GM18868 (cell line): ENCODE results near the gene PPP1R9A.
"Not testable (repeated sequence)": the region's sequence is repeated elsewhere in the genome, so short reads cannot be mapped to it uniquely, and the experiment has no call there.

Experiments
- ATAC-seq: cut with Tn5 transposase; IDR thresholded peaks from one replicate; pipeline ENCODE4 v1.9.1; 2021; ENCODE audit warnings: mild to moderate bottlenecking, moderate library complexity; ENCODE audit not compliant: unreplicated experiment

PPP1R9A gene

GRCh38 chr7:94972296-94972695 is 64.9 kb downstream of the PPP1R9A start:
- no peak for ATAC-seq

GRCh38 chr7:94973844-94974243 is 66.5 kb downstream of the PPP1R9A start:
- no peak for ATAC-seq

GRCh38 chr7:94974423-94974822 is 67.0 kb downstream of the PPP1R9A start:
- no peak for ATAC-seq

GRCh38 chr7:94975336-94975735 is 67.9 kb downstream of the PPP1R9A start:
- no peak for ATAC-seq

GRCh38 chr7:94980418-94981142 is 73.2 kb downstream of the PPP1R9A start:
- no peak for ATAC-seq

- ATAC-seq = no peak
Observed at GRCh38 chr7:94995921-94996320, 88.5 kb downstream of the PPP1R9A start.

GRCh38 chr7:94996369-94996768 is 89.0 kb downstream of the PPP1R9A start:
- no peak for ATAC-seq

GRCh38 chr7:94997547-94997946 is 90.2 kb downstream of the PPP1R9A start:
- no peak for ATAC-seq

GRCh38 chr7:94998266-94999068 is 91.1 kb downstream of the PPP1R9A start:
- no peak for ATAC-seq

GRCh38 chr7:94999069-94999351 is 91.6 kb downstream of the PPP1R9A start:
- no peak for ATAC-seq

GRCh38 chr7:94999601-95000000 is 92.2 kb downstream of the PPP1R9A start:
- ATAC-seq = not testable (repeated sequence)

GRCh38 chr7:95001258-95001657 is 93.9 kb downstream of the PPP1R9A start:
- ATAC-seq = no peak

GRCh38 chr7:95001815-95002561 is 94.6 kb downstream of the PPP1R9A start:
- no peak for ATAC-seq

GRCh38 chr7:95002775-95003174 is 95.4 kb downstream of the PPP1R9A start:
- no peak for ATAC-seq

- ATAC-seq = no peak
Observed at GRCh38 chr7:95004618-95005247, 97.3 kb downstream of the PPP1R9A start.

- ATAC-seq = no peak
Observed at GRCh38 chr7:95006010-95006409, 98.6 kb downstream of the PPP1R9A start.

- not testable (repeated sequence) for ATAC-seq
Observed at GRCh38 chr7:95008773-95009172, 101.4 kb downstream of the PPP1R9A start.

GRCh38 chr7:95011146-95011928 is 103.9 kb downstream of the PPP1R9A start:
- ATAC-seq = no peak

- ATAC-seq = no peak
Observed at GRCh38 chr7:95011995-95012394, 104.6 kb downstream of the PPP1R9A start.

- no peak for ATAC-seq
Observed at GRCh38 chr7:95018021-95018420, 110.6 kb downstream of the PPP1R9A start.

GRCh38 chr7:95026018-95026417 is 118.6 kb downstream of the PPP1R9A start:
- no peak for ATAC-seq
